H1 (cell line): ENCODE measurements around the gene TUBE1. TPM values are rescaled to one million over a fixed set of nuclear protein-coding genes. Genes with fewer than 3 reads are reported as not detected.

ENCODE experiments used
- ATF3 ChIP-seq: IDR thresholded peaks from 2 replicates; pipeline ENCODE4 v1.6.1; 2011; ENCODE audit warnings: low read depth, mild to moderate bottlenecking, low read length; ENCODE audit not compliant: insufficient read depth
- CBX8 ChIP-seq: fragments of 300-800, 300-1000 bp; sonication (generic); IDR thresholded peaks from 2 replicates; pipeline ENCODE4 v1.7.1; 2016; ENCODE audit warnings: low read depth, low read length, borderline replicate concordance
- CHD1 ChIP-seq: IDR thresholded peaks from 2 replicates; pipeline ENCODE4 v1.6.1; 2012; ENCODE audit warnings: low read depth, low read length, improper control_type of control experiment
- KDM4A ChIP-seq: IDR thresholded peaks from one replicate; pipeline ENCODE4 v1.7.1; 2012; ENCODE audit warnings: low read depth, mild to moderate bottlenecking, moderate library complexity, low read length, inconsistent platforms; ENCODE audit not compliant: severe bottlenecking
- MAFK ChIP-seq: IDR thresholded peaks from 2 replicates; pipeline ENCODE4 v1.6.1; 2012; ENCODE audit warnings: low read depth, mild to moderate bottlenecking, improper control_type of control experiment, low read length
- SIRT6 ChIP-seq: IDR thresholded peaks from one replicate; pipeline ENCODE4 v1.7.1; 2012; ENCODE audit warnings: low read length, inconsistent platforms
- TCF12 ChIP-seq: IDR thresholded peaks from 2 replicates; pipeline ENCODE4 v1.6.1; 2011; ENCODE audit warnings: low read depth, mild to moderate bottlenecking, low read length
- polyA plus RNA-seq, 7 experiments: library from polyadenylated mRNA; depleted of rRNA in 3 of 7; stranded (reverse) in 5 of 7; unstranded in 2 of 7; fragments of >200 nt in 5 of 7; fragments of 200-250 nt in 2 of 7; gene quantifications; 1 replicate in 5 of 7; 2 replicates in 1 of 7; 4 replicates in 1 of 7; pipeline versions ENCODE4 v1.2.1 to v1.2.3, GENCODE V29; 2011 to 2013; ENCODE audit warnings: missing spikeins in 2 of 7, mixed read lengths in 2 of 7
- total RNA-seq: library from RNA; stranded (reverse); fragmentation: NEBNext Ultra II Directional; extraction: Animal tissue kit (Norgen Biotek cat#: 25700); gene quantifications from 2 replicates; pipeline ENCODE4 v1.2.1, GENCODE V29; 2021

Gene TUBE1
- total and polyA plus RNA-seq, 2 of the 8 experiments (the other 6 are each of a cell fraction or from before 2014, with no cell fraction given) = 8.0 to 15.9 TPM

GRCh38 chr6:112038756-112039430, 48.4 kb downstream of the TUBE1 start (continued):
- TF ChIP-seq ATF3 = no peak
- TF ChIP-seq TCF12 = no peak
- no peak for TF ChIP-seq CBX8
- TF ChIP-seq MAFK = no peak
- no peak for TF ChIP-seq CHD1
- TF ChIP-seq KDM4A = no peak
- no peak for TF ChIP-seq SIRT6
